Measurements from ENCODE around the gene SLC6A19. TPM values are rescaled to one million over a fixed set of nuclear protein-coding genes. Genes with fewer than 3 reads are reported as not detected.

Gene SLC6A19
- polyA plus RNA-seq, 1 of the 3 experiments (the other 2 are of a cell fraction) = not detected

DNA sequence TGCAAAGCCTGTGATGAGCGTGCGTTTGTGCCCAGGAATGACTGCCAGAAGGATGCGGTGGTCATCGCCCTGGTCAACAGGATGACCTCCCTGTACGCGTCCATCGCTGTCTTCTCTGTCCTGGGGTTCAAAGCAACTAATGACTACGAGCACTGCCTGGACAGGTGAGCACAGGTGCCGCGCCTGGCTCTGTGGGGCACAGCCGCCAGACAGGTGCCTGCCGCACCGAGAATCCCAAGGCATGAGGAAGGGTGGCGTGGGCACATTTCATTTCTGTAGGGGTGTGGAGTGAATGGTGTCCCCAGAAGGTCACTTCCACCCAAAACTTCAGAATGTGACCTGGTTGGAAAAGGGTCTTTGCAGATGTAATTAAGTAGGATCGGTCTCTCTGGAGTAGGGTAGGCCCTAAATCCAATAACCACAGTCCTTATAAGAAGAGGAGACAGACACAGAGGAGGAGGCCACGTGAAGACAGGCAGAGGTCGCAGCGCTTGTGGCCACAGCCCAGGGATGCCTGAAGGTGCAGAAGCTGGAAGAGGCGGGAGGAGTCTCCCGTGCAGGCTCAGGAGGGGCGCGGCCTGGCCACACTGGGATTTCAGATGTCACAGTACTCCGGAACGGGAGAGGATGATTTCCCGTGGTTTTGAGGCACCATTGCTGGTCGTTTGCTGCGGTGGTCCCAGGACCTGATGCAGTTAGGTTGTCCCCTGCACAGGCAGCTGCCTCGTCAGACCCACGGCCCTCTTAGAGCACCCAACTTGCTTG is 39.3 kb downstream of the SLC6A19 start:
- Histone ChIP-seq H3K9ac (no peak overlapping the region), H4K20me1 (ENCODE audit: insufficient read depth) (no peaks in the 10 kb centered on the region), H3K27ac (ENCODE audit: low read depth in 2 of 2, low read length in 1 of 2) (no peak overlapping the region), H3K4me2 (no peak overlapping the region), H3K27me3 (ENCODE audit: insufficient read depth) (peaks cover 13% of the 10 kb centered on the region), H3K79me2 (ENCODE audit: insufficient read depth) (no peaks in the 10 kb centered on the region), H3K4me3 (ENCODE audit: low read depth in 2 of 2, low read length in 1 of 2) (no peak overlapping the region), H2AFZ (ENCODE audit: low read depth) (no peak overlapping the region), H3K4me1 (ENCODE audit: control insufficient read depth in 1 of 2, insufficient read depth in 2 of 2, low read depth in 1 of 2, low read length in 1 of 2) (no peaks in the 10 kb centered on the region; a peak in 1 of 4 replicates), H3K9me3 (no peaks in the 10 kb centered on the region; the same call in 1 of the 2 replicates), H3F3A (replicated peaks; ENCODE audit: insufficient read depth) (no peaks in the 10 kb centered on the region), H3K9me2 (no peaks in the 10 kb centered on the region), H3K36me3 (replicated peaks in 1 of 2; ENCODE audit: control insufficient read depth in 1 of 2, insufficient read depth in 2 of 2, low read length in 1 of 2) (no peaks in the 10 kb centered on the region)
- POLR2A ChIA-PET = no interaction called here
- CTCF ChIA-PET = no interaction called here
- TF ChIP-seq ELF1 (IDR thresholded peaks at IDR 0.05) (no peak), EP300 (IDR thresholded peaks at IDR 0.05; ENCODE audit: borderline replicate concordance in 1 of 2, low read depth in 1 of 2, low read length in 1 of 2) (no peak), YY1 (IDR thresholded peaks at IDR 0.05; ENCODE audit: low read depth) (no peak), TAF1 (IDR thresholded peaks at IDR 0.05; ENCODE audit: borderline replicate concordance, low read depth, low read length) (no peak), NRF1 (IDR thresholded peaks at IDR 0.05; ENCODE audit: low read depth, low read length) (no peak), RFX5 (IDR thresholded peaks at IDR 0.05; ENCODE audit: low read length) (no peak), GABPA (IDR thresholded peaks at IDR 0.05; ENCODE audit: low read depth) (no peak), RCOR1 (IDR thresholded peaks at IDR 0.05; ENCODE audit: low read length) (no peak), MXI1 (IDR thresholded peaks at IDR 0.05; ENCODE audit: low read depth, low read length) (no peak), FOXM1 (IDR thresholded peaks at IDR 0.05; ENCODE audit: low read depth) (no peak), RAD21 (IDR thresholded peaks at IDR 0.05; ENCODE audit: low read length) (no peak), FOSL2 (IDR thresholded peaks at IDR 0.05; ENCODE audit: borderline replicate concordance, low read depth) (no peak)
- TF ChIP-seq, protein P1, sequence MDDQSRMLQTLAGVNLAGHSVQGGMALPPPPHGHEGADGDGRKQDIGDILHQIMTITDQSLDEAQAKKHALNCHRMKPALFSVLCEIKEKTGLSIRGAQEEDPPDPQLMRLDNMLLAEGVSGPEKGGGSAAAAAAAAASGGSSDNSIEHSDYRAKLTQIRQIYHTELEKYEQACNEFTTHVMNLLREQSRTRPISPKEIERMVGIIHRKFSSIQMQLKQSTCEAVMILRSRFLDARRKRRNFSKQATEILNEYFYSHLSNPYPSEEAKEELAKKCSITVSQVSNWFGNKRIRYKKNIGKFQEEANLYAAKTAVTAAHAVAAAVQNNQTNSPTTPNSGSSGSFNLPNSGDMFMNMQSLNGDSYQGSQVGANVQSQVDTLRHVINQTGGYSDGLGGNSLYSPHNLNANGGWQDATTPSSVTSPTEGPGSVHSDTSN (IDR thresholded peaks at IDR 0.05) = no peak
- TF ChIP-seq, protein P2, sequence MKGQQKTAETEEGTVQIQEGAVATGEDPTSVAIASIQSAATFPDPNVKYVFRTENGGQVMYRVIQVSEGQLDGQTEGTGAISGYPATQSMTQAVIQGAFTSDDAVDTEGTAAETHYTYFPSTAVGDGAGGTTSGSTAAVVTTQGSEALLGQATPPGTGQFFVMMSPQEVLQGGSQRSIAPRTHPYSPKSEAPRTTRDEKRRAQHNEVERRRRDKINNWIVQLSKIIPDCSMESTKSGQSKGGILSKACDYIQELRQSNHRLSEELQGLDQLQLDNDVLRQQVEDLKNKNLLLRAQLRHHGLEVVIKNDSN (IDR thresholded peaks at IDR 0.05; ENCODE audit: borderline replicate concordance, low read depth) = no peak
- 39% methylated on average over 25 of the region's 29 CpGs for WGBS (ENCODE audit: low lambda C conversion rate)
- DNase-seq = no peak

DNA sequence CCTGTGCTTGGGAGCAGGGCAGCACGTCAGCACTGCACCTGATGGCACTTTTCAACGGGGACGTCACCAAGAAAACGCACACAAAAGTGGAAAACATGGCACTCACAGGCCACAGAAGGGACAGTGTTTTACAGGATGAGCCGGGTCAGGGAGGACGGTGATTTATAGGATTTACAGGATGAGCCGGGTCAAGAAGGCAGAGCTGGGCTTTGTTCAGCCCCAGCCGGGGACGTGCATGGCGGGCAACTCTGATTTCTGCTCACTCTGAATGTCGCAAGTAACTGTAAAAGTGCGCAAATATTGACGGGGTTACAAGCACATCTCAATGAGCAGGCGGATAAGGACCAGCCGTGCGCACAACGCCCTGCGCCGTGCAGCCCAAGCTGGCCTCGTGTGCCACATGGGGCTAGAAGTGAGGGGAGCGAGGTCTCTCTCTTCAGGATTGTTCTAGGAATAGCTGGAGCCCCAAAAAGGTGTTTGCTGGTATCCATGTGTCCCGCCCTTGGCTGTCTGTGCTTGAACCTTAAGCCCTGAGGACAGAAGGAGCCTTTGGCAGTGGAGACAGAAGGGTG is 40.2 kb downstream of the SLC6A19 start:
- H4K20me1 ChIP-seq (ENCODE audit: insufficient read depth) = no peaks in the 10 kb centered on the region
- no peak overlapping the region for H3K27ac ChIP-seq (ENCODE audit: low read depth in 2 of 2, low read length in 1 of 2)
- no peaks in the 10 kb centered on the region; a peak in 1 of 4 replicates for H3K4me1 ChIP-seq (ENCODE audit: control insufficient read depth in 1 of 2, insufficient read depth in 2 of 2, low read depth in 1 of 2, low read length in 1 of 2)
- 51% methylated on average over 19 of the region's 22 CpGs for WGBS (ENCODE audit: low lambda C conversion rate)
- no peak overlapping the region for H3K9ac ChIP-seq
- H3F3A ChIP-seq (replicated peaks; ENCODE audit: insufficient read depth) = no peaks in the 10 kb centered on the region
- peaks cover 18% of the 10 kb centered on the region for H3K27me3 ChIP-seq (ENCODE audit: insufficient read depth)
- H3K4me3 ChIP-seq (ENCODE audit: low read depth in 2 of 2, low read length in 1 of 2) = no peak overlapping the region
- ChIA-PET CTCF (interaction anchor here (1.1 kb wide), 1 partner anchor 74 kb away, joined by 3 read pairs; no protein-coding TSS in a partner anchor), POLR2A (no interaction called here)
- no peak overlapping the region for H2AFZ ChIP-seq (ENCODE audit: low read depth)
- no peaks in the 10 kb centered on the region for H3K79me2 ChIP-seq (ENCODE audit: insufficient read depth)
- H3K9me2 ChIP-seq = no peaks in the 10 kb centered on the region
- H3K4me2 ChIP-seq = no peak overlapping the region
- DNase-seq = no peak
- H3K36me3 ChIP-seq (replicated peaks in 1 of 2; ENCODE audit: control insufficient read depth in 1 of 2, insufficient read depth in 2 of 2, low read length in 1 of 2) = no peaks in the 10 kb centered on the region
- no peaks in the 10 kb centered on the region for H3K9me3 ChIP-seq
- TF ChIP-seq, protein P3, sequence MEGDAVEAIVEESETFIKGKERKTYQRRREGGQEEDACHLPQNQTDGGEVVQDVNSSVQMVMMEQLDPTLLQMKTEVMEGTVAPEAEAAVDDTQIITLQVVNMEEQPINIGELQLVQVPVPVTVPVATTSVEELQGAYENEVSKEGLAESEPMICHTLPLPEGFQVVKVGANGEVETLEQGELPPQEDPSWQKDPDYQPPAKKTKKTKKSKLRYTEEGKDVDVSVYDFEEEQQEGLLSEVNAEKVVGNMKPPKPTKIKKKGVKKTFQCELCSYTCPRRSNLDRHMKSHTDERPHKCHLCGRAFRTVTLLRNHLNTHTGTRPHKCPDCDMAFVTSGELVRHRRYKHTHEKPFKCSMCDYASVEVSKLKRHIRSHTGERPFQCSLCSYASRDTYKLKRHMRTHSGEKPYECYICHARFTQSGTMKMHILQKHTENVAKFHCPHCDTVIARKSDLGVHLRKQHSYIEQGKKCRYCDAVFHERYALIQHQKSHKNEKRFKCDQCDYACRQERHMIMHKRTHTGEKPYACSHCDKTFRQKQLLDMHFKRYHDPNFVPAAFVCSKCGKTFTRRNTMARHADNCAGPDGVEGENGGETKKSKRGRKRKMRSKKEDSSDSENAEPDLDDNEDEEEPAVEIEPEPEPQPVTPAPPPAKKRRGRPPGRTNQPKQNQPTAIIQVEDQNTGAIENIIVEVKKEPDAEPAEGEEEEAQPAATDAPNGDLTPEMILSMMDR (IDR thresholded peaks at IDR 0.05) = no peak
- TF ChIP-seq CHD2 (IDR thresholded peaks at IDR 0.05; ENCODE audit: low read length, partially characterized antibody) (no peak), GABPA (IDR thresholded peaks at IDR 0.05; ENCODE audit: low read depth) (no peak), YY1 (IDR thresholded peaks at IDR 0.05; ENCODE audit: low read depth) (no peak), MXI1 (IDR thresholded peaks at IDR 0.05; ENCODE audit: low read depth, low read length) (no peak), TCF12 (IDR thresholded peaks at IDR 0.05) (no peak), SIN3A (IDR thresholded peaks at IDR 0.05; ENCODE audit: borderline replicate concordance, low read depth, low read length) (no peak), GATA2 (CRISPR knock-in tag; IDR thresholded peaks at IDR 0.05) (no peak), JUND (IDR thresholded peaks at IDR 0.05) (no peak)
- TF ChIP-seq, protein P4, sequence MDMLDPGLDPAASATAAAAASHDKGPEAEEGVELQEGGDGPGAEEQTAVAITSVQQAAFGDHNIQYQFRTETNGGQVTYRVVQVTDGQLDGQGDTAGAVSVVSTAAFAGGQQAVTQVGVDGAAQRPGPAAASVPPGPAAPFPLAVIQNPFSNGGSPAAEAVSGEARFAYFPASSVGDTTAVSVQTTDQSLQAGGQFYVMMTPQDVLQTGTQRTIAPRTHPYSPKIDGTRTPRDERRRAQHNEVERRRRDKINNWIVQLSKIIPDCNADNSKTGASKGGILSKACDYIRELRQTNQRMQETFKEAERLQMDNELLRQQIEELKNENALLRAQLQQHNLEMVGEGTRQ (IDR thresholded peaks at IDR 0.05; ENCODE audit: borderline replicate concordance, low read depth, low read length) = no peak
- TF ChIP-seq, protein P5, sequence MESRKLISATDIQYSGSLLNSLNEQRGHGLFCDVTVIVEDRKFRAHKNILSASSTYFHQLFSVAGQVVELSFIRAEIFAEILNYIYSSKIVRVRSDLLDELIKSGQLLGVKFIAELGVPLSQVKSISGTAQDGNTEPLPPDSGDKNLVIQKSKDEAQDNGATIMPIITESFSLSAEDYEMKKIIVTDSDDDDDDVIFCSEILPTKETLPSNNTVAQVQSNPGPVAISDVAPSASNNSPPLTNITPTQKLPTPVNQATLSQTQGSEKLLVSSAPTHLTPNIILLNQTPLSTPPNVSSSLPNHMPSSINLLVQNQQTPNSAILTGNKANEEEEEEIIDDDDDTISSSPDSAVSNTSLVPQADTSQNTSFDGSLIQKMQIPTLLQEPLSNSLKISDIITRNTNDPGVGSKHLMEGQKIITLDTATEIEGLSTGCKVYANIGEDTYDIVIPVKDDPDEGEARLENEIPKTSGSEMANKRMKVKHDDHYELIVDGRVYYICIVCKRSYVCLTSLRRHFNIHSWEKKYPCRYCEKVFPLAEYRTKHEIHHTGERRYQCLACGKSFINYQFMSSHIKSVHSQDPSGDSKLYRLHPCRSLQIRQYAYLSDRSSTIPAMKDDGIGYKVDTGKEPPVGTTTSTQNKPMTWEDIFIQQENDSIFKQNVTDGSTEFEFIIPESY (IDR thresholded peaks at IDR 0.05; ENCODE audit: borderline replicate concordance, low read depth) = no peak

All from SK-N-SH (cell line).